Measurements from ENCODE around the gene FOSB. TPM values are rescaled to one million over a fixed set of nuclear protein-coding genes. Genes with fewer than 3 reads are reported as not detected.

The FOSB gene
- total RNA-seq, 2 experiments from 2014 or later = 5.6 to 98.6 TPM

DNA sequence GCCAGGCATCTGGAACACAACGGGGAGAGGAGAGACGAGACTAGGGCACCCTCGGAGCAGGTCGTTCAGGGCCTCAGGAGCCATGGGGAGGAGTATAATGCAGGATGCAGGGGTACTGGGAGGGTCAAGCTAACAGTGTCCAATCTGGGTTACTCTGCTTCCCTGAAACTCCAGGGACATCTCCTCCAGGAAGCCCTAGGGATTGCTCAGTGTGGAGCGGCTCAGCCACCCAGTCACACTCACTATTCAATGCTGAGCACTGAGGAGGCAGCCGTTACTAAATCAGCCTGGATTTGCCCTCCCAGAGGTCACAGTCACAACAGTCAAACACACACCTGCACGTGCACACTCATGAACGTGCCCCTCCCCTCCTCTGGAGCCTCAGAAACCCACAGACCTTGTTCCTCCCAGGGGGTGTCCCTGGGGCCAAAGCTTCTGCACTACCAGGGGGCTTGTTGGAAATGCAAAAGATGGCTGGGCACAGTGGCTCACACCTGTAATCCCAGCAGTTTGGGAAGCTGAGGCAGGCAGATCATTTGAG, 6.9 kb upstream of the FOSB start:
- H3K4me3 Mint-ChIP-seq = no peak overlapping the region
- DNase-seq = no peak
- peaks cover 10% of the 10 kb centered on the region for H3K27me3 Mint-ChIP-seq
- H3K9me3 Mint-ChIP-seq (ENCODE audit: low read depth) = no peaks in the 10 kb centered on the region
- no peak for ATAC-seq
- CTCF ChIA-PET = interaction anchor here (0.5 kb wide), 1 partner anchor 33 kb away, joined by 3 read pairs; no protein-coding TSS in a partner anchor
- no peak overlapping the region for H3K27ac Mint-ChIP-seq
- H3K36me3 Mint-ChIP-seq = no peaks in the 10 kb centered on the region
- H3K4me1 Mint-ChIP-seq = peaks cover 8% of the 10 kb centered on the region

- Mint-ChIP-seq H3K9me3 (ENCODE audit: low read depth) (no peaks in the 10 kb centered on the region), H3K27me3 (peaks cover 10% of the 10 kb centered on the region), H3K36me3 (no peaks in the 10 kb centered on the region), H3K27ac (no peak overlapping the region), H3K4me1 (peaks cover 3% of the 10 kb centered on the region), H3K4me3 (no peak overlapping the region)
- DNase-seq (no peak), ATAC-seq (no peak)
- CTCF ChIA-PET = interaction anchor here (1.9 to 2.0 kb wide), 2 partner anchors 17 to 23 kb away, joined by 7 to 8 read pairs; no protein-coding TSS in a partner anchor
Observed at GRCh38 chr19:45462174-45462573, 5.6 kb upstream of the FOSB start.

DNA sequence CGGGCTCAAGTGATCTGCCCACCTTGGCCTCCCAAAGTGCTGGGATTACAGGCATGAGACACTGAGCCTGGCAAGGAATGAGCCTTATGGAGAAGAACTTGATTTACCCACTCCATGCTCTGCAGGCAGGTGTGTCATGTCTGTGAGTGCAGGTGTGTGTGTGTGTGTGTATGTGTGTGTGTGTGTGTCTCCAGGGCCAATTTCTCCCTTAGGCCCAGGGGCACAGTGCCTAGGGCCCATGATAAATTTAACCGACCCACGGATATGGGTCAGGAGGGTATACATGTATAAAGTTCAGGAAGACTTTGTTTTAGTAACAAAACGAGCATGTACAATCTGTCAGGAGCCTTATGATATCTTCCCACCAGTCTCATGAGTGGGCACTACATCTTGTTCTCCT, 4.6 kb upstream of the FOSB start:
- no peak overlapping the region for H3K4me3 Mint-ChIP-seq
- H3K4me1 Mint-ChIP-seq = peaks cover 9% of the 10 kb centered on the region
- no peaks in the 10 kb centered on the region for H3K9me3 Mint-ChIP-seq (ENCODE audit: low read depth)
- CTCF ChIA-PET = interaction anchor here (1.9 to 6.9 kb wide), 4 partner anchors 15 to 24 kb away, joined by 7 to 111 read pairs (median 9); no protein-coding TSS in a partner anchor
- ATAC-seq (no peak), DNase-seq (no peak)
- H3K27me3 Mint-ChIP-seq = peaks cover 10% of the 10 kb centered on the region
- no peaks in the 10 kb centered on the region for H3K36me3 Mint-ChIP-seq
- H3K27ac Mint-ChIP-seq = no peak overlapping the region

DNA sequence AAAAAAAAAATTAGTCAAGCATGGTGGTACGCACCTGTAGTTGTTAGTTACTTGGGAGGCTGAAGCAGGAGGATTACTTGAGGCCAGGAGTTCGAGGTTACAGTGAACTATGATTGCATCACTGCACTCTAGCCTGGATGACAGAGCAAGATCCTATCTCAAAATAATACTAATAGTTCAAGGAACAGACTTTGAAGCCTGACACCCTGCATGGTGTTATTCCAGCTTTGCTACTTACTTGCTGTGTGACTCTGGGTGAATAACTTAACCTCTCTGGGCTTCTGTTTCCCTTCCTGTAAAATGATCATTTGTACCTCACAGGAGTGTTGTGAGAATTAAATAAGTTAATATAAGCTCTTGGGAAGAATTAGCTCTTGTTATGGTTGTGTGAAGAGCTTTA, 3.5 kb upstream of the FOSB start:
- H3K4me3 Mint-ChIP-seq = no peak overlapping the region
- H3K36me3 Mint-ChIP-seq = no peaks in the 10 kb centered on the region
- CTCF ChIA-PET = interaction anchor here (2.0 to 6.9 kb wide), 2 partner anchors 14 to 25 kb away, joined by 10 to 111 read pairs; no protein-coding TSS in a partner anchor
- ATAC-seq (no peak), DNase-seq (no peak)
- H3K4me1 Mint-ChIP-seq = peaks cover 11% of the 10 kb centered on the region
- peaks cover 10% of the 10 kb centered on the region for H3K27me3 Mint-ChIP-seq
- no peak overlapping the region for H3K27ac Mint-ChIP-seq
- no peaks in the 10 kb centered on the region for H3K9me3 Mint-ChIP-seq (ENCODE audit: low read depth)

GRCh38 chr19:45464852-45465441, 2.8 kb upstream of the FOSB start:
- Mint-ChIP-seq H3K4me3 (no peak overlapping the region), H3K27ac (no peak overlapping the region), H3K36me3 (no peaks in the 10 kb centered on the region), H3K4me1 (peaks cover 16% of the 10 kb centered on the region), H3K9me3 (ENCODE audit: low read depth) (no peaks in the 10 kb centered on the region), H3K27me3 (peaks cover 10% of the 10 kb centered on the region)
- CTCF ChIA-PET = interaction anchor here (2.0 to 6.9 kb wide), 2 partner anchors 14 to 25 kb away, joined by 10 to 111 read pairs; no protein-coding TSS in a partner anchor
- ATAC-seq = no peak
- DNase-seq = no peak

- Mint-ChIP-seq H3K9me3 (ENCODE audit: low read depth) (no peaks in the 10 kb centered on the region), H3K36me3 (no peaks in the 10 kb centered on the region), H3K4me1 (peaks cover 23% of the 10 kb centered on the region), H3K4me3 (peak overlapping the region; percentile 86), H3K27ac (peak overlapping the region; percentile 56), H3K27me3 (peaks cover 11% of the 10 kb centered on the region)
- CTCF ChIA-PET = interaction anchor here (0.6 to 6.9 kb wide), 17 partner anchors 9 to 302 kb away, joined by 3 to 111 read pairs (median 3); partner anchors contain the start of gene SIX5
- ATAC-seq = no peak
- DNase-seq = no peak
Observed at GRCh38 chr19:45467115-45467455, 711 bp upstream of the FOSB start.

- peak overlapping the region; percentile 96 for H3K27ac Mint-ChIP-seq
- H3K36me3 Mint-ChIP-seq = no peaks in the 10 kb centered on the region
- H3K9me3 Mint-ChIP-seq (ENCODE audit: low read depth) = no peaks in the 10 kb centered on the region
- DNase-seq = peak; percentile 73
- H3K27me3 Mint-ChIP-seq = peaks cover 20% of the 10 kb centered on the region
- H3K4me1 Mint-ChIP-seq = peaks cover 24% of the 10 kb centered on the region
- ATAC-seq = no peak
- H3K4me3 Mint-ChIP-seq = peak overlapping the region; percentile 86
- CTCF ChIA-PET = interaction anchor here (0.7 to 6.9 kb wide), 15 partner anchors 7 to 224 kb away, joined by 3 to 111 read pairs (median 7); partner anchors contain the start of genes QPCTL and SNRPD2
Observed at GRCh38 chr19:45468159-45468651, 409 bp downstream of the FOSB start.

DNA sequence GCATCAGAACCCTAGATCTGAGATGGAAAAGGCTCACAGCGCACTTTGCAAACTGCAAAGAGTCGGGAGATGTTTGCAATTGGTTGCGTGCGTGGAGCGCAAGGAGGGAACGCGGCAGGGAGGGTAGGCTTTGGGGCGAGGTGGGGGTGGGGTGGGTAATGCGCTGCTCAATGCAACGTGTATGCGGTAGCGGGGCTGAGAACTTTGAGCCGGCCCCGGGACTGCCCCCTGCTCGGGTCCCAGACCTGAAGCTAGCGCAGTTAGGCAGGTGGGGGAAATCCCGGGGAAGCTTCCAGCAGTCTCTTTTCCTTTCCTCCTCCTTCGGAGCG, 971 bp downstream of the FOSB start:
- no peaks in the 10 kb centered on the region for H3K36me3 Mint-ChIP-seq
- no peaks in the 10 kb centered on the region for H3K9me3 Mint-ChIP-seq (ENCODE audit: low read depth)
- peaks cover 24% of the 10 kb centered on the region for H3K27me3 Mint-ChIP-seq
- H3K27ac Mint-ChIP-seq = peak overlapping the region; percentile 96
- H3K4me1 Mint-ChIP-seq = peaks cover 24% of the 10 kb centered on the region
- DNase-seq (no peak), ATAC-seq (peak; percentile 7)
- CTCF ChIA-PET = interaction anchor here (1.0 to 6.9 kb wide), 13 partner anchors 10 to 224 kb away, joined by 3 to 111 read pairs (median 8); partner anchors contain the start of genes PPM1N, QPCTL and SNRPD2
- peak overlapping the region; percentile 86 for H3K4me3 Mint-ChIP-seq

GRCh38 chr19:45469132-45469944, 1.5 kb downstream of the FOSB start:
- Mint-ChIP-seq H3K27ac (peak overlapping the region; percentile 96), H3K9me3 (ENCODE audit: low read depth) (no peaks in the 10 kb centered on the region), H3K27me3 (peaks cover 26% of the 10 kb centered on the region), H3K36me3 (no peaks in the 10 kb centered on the region), H3K4me3 (peak overlapping the region; percentile 86), H3K4me1 (peaks cover 24% of the 10 kb centered on the region)
- CTCF ChIA-PET = interaction anchor here (0.6 to 6.9 kb wide), 16 partner anchors 9 to 223 kb away, joined by 3 to 111 read pairs (median 6); partner anchors contain the start of genes PPM1N, QPCTL and SNRPD2
- ATAC-seq (peak; percentile 32), DNase-seq (peak; percentile 96)

GRCh38 chr19:45469945-45470761, 2.4 kb downstream of the FOSB start:
- Mint-ChIP-seq H3K9me3 (ENCODE audit: low read depth) (no peaks in the 10 kb centered on the region), H3K4me1 (peaks cover 30% of the 10 kb centered on the region), H3K27me3 (peaks cover 24% of the 10 kb centered on the region), H3K36me3 (no peaks in the 10 kb centered on the region), H3K27ac (peak overlapping the region; percentile 96), H3K4me3 (peak overlapping the region; percentile 86)
- peak; percentile 11 for ATAC-seq
- peak; percentile 72 for DNase-seq
- CTCF ChIA-PET = interaction anchor here (0.7 to 23.2 kb wide), 15 partner anchors 8 to 222 kb away, joined by 3 to 1113 read pairs (median 7); partner anchors contain the start of genes ERCC1, PPM1N, QPCTL and SNRPD2

- no peak for DNase-seq
- ATAC-seq = peak; percentile 0
- Mint-ChIP-seq H3K4me3 (no peak overlapping the region), H3K4me1 (peaks cover 32% of the 10 kb centered on the region), H3K27ac (no peak overlapping the region), H3K27me3 (peaks cover 24% of the 10 kb centered on the region), H3K36me3 (no peaks in the 10 kb centered on the region), H3K9me3 (ENCODE audit: low read depth) (no peaks in the 10 kb centered on the region)
- CTCF ChIA-PET = interaction anchor here (1.1 to 23.2 kb wide), 4 partner anchors 10 to 34 kb away, joined by 5 to 1113 read pairs (median 18); partner anchors contain the start of gene ERCC1
Observed at GRCh38 chr19:45470762-45471081, 2.9 kb downstream of the FOSB start.

DNA sequence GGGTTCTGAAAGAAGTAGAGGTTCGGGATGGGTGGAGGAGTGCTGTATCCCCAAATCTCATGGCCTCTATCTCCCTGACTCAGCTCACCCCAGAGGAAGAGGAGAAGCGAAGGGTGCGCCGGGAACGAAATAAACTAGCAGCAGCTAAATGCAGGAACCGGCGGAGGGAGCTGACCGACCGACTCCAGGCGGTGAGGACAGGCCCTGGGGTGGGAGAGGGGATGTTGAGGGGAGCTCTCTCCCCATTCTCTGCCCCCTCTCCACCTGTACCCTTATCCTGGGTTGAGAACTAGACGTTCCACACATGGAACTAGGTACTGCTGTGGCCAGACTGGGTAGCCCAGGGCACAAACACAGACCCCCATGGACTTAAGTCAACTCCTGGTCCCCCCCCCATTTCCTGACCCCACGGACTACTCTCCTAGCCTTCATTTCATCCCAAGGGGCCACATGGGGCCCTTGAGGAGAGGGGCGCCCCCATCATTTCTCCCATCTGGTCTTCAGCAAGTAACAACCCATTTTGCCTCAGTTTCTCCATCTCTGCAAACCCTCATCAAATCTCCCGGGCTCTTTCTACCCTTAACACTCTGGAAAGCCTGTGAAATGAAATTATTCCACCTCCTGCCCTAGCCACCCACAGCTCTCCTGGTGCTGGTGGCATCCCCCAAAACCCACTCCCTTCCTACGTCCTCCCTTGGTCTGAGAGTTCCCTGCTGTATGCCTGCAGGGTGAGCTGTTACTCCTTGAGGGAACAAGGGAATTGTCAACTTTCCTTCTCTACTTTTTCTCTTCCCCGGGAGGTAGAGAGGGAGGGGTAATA, 3.5 kb downstream of the FOSB start:
- H3K27ac Mint-ChIP-seq = no peak overlapping the region
- no peaks in the 10 kb centered on the region for H3K9me3 Mint-ChIP-seq (ENCODE audit: low read depth)

More for the DNA sequence above, 3.5 kb downstream of the FOSB start:
- CTCF ChIA-PET = interaction anchor here (1.1 to 23.2 kb wide), 3 partner anchors 10 to 35 kb away, joined by 5 to 1113 read pairs (median 6); partner anchors contain the start of gene ERCC1
- Mint-ChIP-seq H3K27me3 (peaks cover 24% of the 10 kb centered on the region), H3K4me3 (no peak overlapping the region), H3K4me1 (peaks cover 33% of the 10 kb centered on the region), H3K36me3 (no peaks in the 10 kb centered on the region)
- DNase-seq (no peak), ATAC-seq (no peak)
